ENCODE results near the gene DHRS7. TPM values are rescaled to one million over a fixed set of nuclear protein-coding genes. Genes with fewer than 3 reads are reported as not detected.

DHRS7 gene
- polyA plus RNA-seq (2011; rRNA removed) = 74.4 and 97.5 TPM in 2 replicates
- 63.0 and 76.2 TPM in 2 replicates for polyA plus RNA-seq (2012; cell fraction: cytosol; rRNA removed)
- 54.3 and 55.2 TPM in 2 replicates for polyA plus RNA-seq (2012; cell fraction: nucleus; rRNA removed)
- polyA plus RNA-seq (2017; fragmentation: RNase III; extraction: RNeasy Plus Mini Kit Qiagen cat#74134 plus additional on column Dnase treatment) = 69.2 to 79.1 TPM (median 75.4 TPM) in 3 replicates
- 14.1 and 16.4 TPM in 2 replicates for polyA minus RNA-seq (2011; rRNA and poly(A)+ RNA removed)

GRCh38 chr14:60164712-60165546 is at the start of gene DHRS7:
Gene DHRS7 (minus strand): TSS chr14:60165398. CDS start chr14:60165309, 89 bp downstream.
- ChIA-PET CTCF (interaction anchor here (0.6 to 2.6 kb wide), 40 partner anchors 9 to 713 kb away, joined by 3 to 44 read pairs (median 5); no protein-coding TSS in a partner anchor), POLR2A (interaction anchor here (0.6 to 2.4 kb wide), 6 partner anchors 10 to 199 kb away, joined by 3 to 15 read pairs (median 7); partner anchors contain the start of gene PCNX4)
- H3K4me2 ChIP-seq = peak within 1 kb of the TSS; percentile 70
- peak; percentile 76 to 82 for DNase-seq (ENCODE audit: low read depth in 1 of 2, low spot score in 1 of 2)
- FAIRE-seq = no peak
- H3K4me1 ChIP-seq = peaks cover 17% of the 10 kb centered on the region; the same call in 2 of the 3 replicates
- peak within 1 kb of the TSS; percentile 83 to 91 for H3K27ac ChIP-seq
- TF ChIP-seq MAX (IDR thresholded peaks at IDR 0.05) (peak; percentile 47; the same call in 1 of the 2 replicates), E2F6 (IDR thresholded peaks at IDR 0.05; ENCODE audit: borderline replicate concordance, low read depth) (peak; percentile 7; the same call in 1 of the 2 replicates), HMGXB4 (CRISPR knock-in tag; IDR thresholded peaks at IDR 0.05; ENCODE audit: borderline replicate concordance) (peak; percentile 91; the same call in 1 of the 2 replicates), MYC (IDR thresholded peaks at IDR 0.05; ENCODE audit: borderline replicate concordance, low read length) (no peak), GATA3 (IDR thresholded peaks at IDR 0.05; ENCODE audit: borderline replicate concordance) (peak; percentile 3; the same call in 1 of the 2 replicates), HES2 (IDR thresholded peaks at IDR 0.05) (no peak), RAD21 (conservative IDR thresholded peaks at IDR 0.05 in 1 of 2, IDR thresholded peaks at IDR 0.05 in 1 of 2) (peak; percentile 65 to 83), RNF2 (IDR thresholded peaks at IDR 0.05; ENCODE audit: borderline replicate concordance, low read depth) (0 out of 2 replicates have a peak, but pooled peaks have one; percentile 40), JUNB (IDR thresholded peaks at IDR 0.05) (no peak), EHF (CRISPR knock-in tag; IDR thresholded peaks at IDR 0.05) (no peak), TFCP2L1 (CRISPR knock-in tag; IDR thresholded peaks at IDR 0.05) (peak; percentile 27; the same call in 1 of the 2 replicates), PBX3 (IDR thresholded peaks at IDR 0.05) (no peak), HOXB13 (CRISPR knock-in tag; IDR thresholded peaks at IDR 0.05; ENCODE audit: low read depth) (no peak), PHF8 (IDR thresholded peaks at IDR 0.05; ENCODE audit: borderline replicate concordance, low read depth) (peak; percentile 81), CHD4 (IDR thresholded peaks at IDR 0.05; ENCODE audit: borderline replicate concordance) (no peak), USF2 (IDR thresholded peaks at IDR 0.05) (no peak), REST (IDR thresholded peaks at IDR 0.05) (no peak), BCL3 (IDR thresholded peaks at IDR 0.05) (no peak), JUN (IDR thresholded peaks at IDR 0.05) (peak in 1 of 2 experiments; percentile 68; a peak in 2 of 5 replicates), POLR2A (IDR thresholded peaks at IDR 0.05; ENCODE audit: low read length) (peak; percentile 83), CTCF (IDR thresholded peaks at IDR 0.05) (peak; percentile 81), SMC3 (IDR thresholded peaks at IDR 0.05) (peak; percentile 84), ZNF302 (CRISPR knock-in tag; IDR thresholded peaks at IDR 0.05) (no peak)
- peak within 1 kb of the TSS; percentile 83 for H3K4me3 ChIP-seq
- H3K9me3 ChIP-seq = no peaks in the 10 kb centered on the region
- WGBS (ENCODE audit: missing lambda C conversion rate) = 2% methylated on average over 47 of the region's 68 CpGs
- peak; percentile 96 to 99 for ATAC-seq

Measured in A549 (cell line).